Activated CD4-positive, CD25-positive, alpha-beta regulatory T cell (primary cell): ENCODE results near the gene AIDA.
"Not testable (repeated sequence)": the region's sequence is repeated elsewhere in the genome, so short reads cannot be mapped to it uniquely, and the experiment has no call there.

Experiments
- DNase-seq, 4 experiments: peaks; one replicate each; lab custom pipeline; 2025; lab: John Stamatoyannopoulos, UW

Gene AIDA

GRCh38 chr1:222712253-222713090 is at the start of gene AIDA, which contains the start of gene BROX:
Gene AIDA, minus strand, starts transcription at chr1:222712491. Its CDS starts 174 bp downstream, at chr1:222712317.
Gene BROX, plus strand, starts transcription at chr1:222712564. Its CDS starts 3,136 bp downstream, at chr1:222715700.
- DNase-seq: peak; percentile 91 to 94 (median 94)

DNA sequence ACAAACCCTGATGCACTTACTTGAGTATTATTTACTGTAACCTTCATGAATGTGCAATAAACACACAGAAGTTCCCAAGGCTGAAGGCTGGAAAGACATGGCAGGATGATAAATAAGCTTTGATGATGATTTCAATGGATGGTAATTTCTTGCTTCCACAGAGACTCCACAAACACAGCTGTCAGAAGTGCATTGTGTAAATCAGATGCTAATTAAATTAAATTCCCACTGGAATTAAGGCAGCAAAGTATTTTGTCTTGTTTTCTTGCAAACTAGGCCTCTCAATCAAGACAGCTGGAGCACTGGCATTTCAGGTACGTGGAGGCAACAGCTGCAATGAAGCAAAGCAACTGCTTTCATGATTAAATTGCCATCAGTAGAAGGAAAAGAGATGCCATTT is 48.8 kb upstream of the AIDA start:
- no peak for DNase-seq

DNA sequence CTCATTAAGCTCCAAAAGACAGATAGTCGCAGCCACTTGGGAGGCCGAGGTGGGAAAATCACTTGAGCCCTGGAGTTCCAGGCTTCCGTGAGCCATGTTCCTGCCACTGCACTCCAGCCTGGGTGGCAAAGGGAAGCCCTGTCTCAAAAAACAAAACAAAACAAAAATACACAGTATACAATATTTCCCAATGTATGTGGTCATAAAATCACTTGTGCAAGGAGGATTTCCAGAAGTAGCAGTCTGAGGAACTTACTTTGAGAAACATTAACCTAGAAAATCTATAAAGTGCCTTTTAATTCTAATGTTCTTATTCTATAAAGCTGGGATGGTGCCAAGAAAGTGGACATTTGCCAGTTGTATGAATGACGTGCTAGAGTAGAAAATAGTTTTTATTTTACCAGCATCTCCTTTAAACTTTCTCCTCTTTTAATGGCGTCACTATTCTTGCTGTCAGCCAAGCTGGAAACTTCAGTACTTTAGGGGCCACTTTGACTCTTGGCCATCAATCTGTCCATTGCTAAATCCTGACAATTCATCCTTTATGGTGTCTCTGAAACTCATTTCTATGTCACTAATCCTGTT is 47.3 kb upstream of the AIDA start:
- no peak for DNase-seq

- DNase-seq: no peak
Observed at GRCh38 chr1:222757646-222758268, 45.5 kb upstream of the AIDA start.

DNA sequence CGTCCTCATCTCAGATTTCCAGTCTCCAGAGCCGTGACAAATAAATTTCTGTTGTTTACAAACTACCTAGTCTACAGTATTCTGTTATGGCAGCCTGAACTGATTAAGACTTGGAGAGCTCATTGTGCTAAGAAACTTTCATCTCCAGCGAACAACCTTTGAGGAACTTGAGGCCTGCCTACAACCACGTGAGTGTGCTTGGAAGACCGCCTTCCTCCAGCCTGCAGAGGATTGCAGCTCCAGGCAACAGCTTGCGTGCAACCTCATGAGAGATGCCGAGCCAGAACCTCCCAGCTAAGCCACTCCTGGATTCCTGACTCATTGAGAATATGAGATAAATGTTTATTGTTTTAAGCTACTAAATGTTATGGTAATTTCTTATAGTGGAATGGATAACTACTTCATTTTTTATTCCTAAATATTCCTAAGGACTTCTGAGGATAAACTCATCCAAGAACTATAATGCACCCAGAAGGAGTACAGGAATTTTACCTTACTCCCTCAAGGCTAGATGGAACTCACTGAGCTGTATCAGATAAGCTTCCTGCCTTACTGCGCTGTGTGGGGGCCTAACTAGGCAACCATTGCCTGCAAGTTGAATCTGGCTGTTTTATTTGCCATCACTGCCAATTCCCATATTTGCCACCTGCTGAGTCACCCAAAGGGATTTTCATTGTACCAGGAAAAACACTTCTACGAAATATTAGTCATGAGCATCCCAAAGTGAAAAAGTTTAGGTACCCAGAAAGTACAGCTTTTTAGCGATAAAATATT is 42.3 kb upstream of the AIDA start:
- no peak for DNase-seq

DNA sequence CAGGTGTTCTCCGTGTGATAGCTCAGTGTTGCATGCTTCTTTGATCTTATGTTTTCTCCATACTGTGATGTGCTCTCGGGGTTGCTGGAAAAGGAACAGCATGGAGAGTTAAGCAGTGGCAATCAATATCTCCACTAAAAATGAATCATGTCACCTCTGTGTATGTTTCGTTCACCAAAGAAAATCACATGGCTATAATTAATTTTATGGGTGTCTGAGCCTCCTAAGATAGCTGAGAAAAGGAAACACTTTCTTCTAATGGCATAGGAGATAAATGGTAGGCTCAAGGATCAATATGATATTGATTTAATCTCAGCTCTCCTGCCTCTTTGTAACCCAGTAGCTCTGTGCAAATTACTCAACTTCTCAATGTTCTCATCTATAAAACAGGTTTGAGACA is 39.0 kb upstream of the AIDA start:
- DNase-seq: no peak

GRCh38 chr1:222750651-222751050 is 38.4 kb upstream of the AIDA start:
- no peak for DNase-seq

- DNase-seq: no peak
Observed at GRCh38 chr1:222749927-222750326, 37.6 kb upstream of the AIDA start.

DNA sequence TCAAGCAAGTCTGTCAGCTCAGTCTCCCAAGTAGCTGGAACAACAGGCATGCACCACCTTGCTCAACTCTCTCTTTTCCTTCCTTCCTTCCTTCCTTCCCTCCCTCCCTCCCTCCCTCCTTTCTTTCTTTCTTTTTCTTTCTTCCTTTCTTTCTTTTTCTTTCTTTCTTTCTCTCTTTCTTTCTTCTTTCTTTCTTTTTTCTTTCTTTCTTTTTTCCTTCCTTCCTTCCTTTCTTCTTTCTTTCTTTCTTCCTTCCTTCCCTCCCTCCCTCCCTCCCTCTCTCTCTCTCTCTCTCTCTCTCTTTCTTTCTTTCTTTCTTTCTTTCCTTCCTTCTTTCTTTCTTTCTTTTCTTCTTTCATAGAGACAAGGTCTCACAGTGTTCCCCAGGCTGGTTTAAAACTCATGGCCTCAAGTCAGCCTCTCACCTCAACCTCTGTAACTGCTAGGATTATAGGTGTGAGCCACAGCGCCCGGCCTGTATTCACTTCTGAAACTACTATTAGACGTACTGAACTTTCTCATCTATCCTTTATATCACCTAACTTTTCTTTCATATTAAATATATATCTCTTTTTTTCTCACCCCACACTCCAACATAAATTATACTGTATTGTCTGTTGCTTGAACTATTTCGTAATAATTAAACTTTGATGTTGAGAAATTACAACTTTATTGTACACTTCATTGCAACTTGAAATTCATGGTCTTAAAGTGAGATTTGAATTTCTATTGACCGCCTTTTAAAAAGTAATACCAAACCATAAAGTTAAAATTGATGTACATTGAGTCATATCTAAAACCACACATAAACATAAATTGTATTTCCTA is 29.6 kb upstream of the AIDA start:
- not testable (repeated sequence) for DNase-seq

DNA sequence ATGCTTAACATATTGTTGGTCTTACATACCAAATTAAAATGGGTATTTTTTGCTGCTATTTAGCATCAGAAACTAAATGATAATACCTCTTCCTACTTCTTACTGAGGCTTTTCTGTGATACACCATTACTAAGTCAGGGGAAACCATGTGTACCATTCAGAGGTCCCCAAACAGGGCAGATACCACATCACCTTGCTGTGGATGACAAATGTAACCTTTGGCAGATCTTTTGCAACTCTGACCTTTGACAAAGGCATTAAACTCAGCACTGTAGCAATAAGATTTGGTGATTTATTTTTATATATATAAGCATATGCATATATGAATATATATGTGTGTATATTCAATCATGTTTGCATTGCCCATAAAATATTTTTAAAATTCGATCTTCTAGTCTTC is 27.6 kb upstream of the AIDA start:
- DNase-seq: no peak

GRCh38 chr1:222739465-222739864 is 27.2 kb upstream of the AIDA start:
- no peak for DNase-seq

GRCh38 chr1:222736972-222737371 is 24.7 kb upstream of the AIDA start, which contains the start of gene FAM177B:
Gene FAM177B, plus strand, starts transcription at chr1:222737202. Its CDS starts 9,344 bp downstream, at chr1:222746546.
- DNase-seq: no peak

DNA sequence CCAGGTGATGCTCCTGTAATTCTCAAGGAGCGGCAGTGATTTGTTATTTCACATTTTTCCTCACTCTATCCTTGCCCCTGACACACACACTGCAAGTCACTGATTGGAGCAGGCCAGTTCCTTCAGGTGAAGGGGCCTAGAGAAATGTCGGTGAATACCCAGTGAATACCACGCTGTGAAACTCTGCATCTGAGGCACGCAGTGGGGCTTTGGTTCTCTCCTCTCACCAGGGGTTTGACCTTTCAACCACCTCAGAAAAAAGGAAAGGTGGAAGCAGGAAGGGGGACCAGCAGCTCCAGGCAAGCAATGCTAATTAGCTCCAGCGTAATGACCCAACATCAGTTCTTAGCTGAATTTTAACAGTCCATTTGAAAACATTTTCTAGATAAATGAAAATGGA is 24.2 kb upstream of the AIDA start:
- DNase-seq: no peak

DNA sequence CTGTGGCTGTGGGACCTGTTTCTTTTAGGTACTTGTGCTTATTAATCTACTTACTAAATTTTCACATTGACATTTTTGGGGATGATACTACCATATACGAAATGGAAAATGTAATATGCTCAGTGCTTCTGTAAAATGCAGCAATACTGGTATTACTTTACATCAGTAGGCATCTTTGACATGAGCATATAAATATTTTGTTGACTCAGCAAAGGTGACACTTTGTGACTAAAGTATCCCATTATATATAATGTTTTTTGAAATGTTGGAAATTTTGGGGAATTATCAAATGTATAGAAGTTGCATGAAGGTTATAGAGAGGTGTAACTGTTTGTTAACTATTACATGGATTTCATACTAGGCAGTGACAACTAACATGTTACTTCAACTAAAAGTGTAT is 22.4 kb upstream of the AIDA start:
- DNase-seq: no peak

DNA sequence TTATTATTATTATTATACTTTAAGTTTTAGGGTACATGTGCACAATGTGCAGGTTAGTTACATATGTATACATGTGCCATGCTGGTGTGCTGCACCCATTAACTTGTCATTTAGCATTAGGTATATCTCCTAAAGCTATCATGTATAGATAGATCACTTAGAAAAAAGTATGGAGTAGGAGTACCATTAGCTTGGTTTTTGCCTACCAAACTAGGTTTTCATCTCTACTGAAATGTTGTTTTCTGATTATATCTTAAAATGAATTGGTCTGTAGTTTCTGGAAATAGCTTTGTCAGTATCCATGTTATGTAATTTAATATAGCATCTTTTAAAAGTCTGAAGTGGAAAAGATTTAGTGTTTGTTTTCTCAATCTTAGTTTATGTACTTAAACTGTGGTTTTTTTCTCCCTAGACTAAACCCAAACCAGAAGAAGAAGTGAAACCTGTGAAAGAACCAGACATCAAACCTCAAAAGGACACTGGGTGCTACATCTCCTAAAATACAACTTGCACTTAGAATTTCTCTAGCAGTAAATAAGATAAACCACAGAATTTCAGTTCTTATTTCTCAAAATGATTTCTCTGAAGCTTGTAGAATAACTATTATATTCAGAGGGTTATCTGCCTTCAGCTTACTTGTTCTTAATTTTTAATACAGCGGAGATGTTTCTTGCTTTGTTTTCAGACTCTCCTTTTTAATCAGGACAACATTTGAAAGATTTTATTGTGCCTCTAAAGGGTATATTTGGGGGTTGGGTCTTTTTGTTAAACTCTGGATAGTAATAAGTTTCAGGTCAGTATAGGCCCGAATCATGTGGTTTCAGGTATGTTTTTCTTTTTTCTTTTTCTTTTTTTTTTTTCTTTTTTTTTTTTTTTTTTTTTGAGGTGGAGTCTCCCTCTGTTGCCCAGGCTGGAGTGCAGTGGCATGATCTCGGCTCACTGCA is 20.2 kb upstream of the AIDA start:
- no peak for DNase-seq

DNA sequence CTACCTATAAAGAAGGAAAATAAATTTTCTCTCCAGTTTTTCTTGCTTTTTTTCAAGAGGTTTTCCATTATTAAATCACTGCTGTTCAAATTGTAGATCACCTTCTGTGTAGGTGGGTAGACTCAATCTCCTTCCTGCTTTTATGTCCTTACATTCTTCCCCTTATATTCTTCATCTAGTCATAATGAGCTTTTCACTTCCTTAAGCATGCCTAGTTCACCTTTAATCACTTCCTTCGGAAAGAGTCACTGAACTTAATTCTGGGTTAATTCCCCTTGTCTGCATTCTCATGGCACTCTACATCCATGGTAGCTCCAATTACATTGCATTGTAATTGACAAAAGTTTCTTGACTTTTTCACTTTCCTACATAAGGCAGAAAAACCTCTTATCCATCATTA is 18.6 kb upstream of the AIDA start:
- no peak for DNase-seq

- DNase-seq: no peak
Observed at GRCh38 chr1:222728746-222729145, 16.5 kb upstream of the AIDA start.

GRCh38 chr1:222716393-222716792 is 4.1 kb upstream of the AIDA start:
- DNase-seq: no peak

DNA sequence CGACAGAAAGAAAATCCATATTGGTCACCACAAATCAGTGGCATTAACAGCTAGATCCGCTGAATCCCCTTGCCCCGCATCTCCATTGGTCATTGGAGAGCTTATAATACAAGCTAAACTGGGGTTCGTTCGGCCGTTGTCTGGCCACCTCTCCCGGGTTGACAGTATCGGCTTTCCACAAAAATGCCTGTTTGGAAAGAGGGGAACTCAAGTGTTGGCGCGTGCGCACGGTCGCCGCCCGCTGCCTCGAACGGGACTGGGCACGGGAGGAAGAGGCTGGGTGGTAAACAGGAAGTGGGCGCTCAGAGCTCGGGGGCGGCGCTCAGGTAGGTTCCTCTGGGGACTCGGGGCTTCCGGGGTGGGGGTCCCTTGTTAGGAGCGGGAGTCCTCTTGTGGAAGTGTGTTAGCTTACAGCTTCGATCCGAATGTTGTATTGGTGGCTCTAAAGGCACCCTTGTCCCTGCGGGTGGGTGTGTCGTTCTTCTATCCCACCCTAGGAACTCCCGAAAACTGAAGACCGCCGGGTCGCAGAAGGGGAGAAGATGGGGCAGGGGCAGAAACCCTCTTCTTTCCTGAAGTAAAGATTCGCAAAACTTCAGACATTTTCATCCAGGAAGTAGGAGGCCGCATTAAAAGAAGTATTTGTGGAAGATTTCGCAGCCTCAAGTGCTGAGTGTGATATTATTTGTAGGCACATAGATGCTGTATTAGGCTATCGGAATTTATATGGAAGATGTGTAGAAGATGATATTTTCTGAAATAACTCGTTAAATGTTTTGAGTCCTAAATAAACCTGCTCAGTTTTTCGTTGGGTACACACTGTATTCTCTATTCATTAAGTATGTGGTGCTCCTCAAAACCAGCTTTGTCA is 1.0 kb upstream of the AIDA start:
- DNase-seq: peak; percentile 68 to 90 (median 77)
